H1 (cell line): ENCODE measurements around the gene UBE2G2. TPM values are rescaled to one million over a fixed set of nuclear protein-coding genes. Genes with fewer than 3 reads are reported as not detected.

Experiments
- SIRT6 ChIP-seq: IDR thresholded peaks from one replicate; pipeline ENCODE4 v1.7.1; 2012; ENCODE audit warnings: low read length, inconsistent platforms
- TEAD4 ChIP-seq: IDR thresholded peaks from 2 replicates; pipeline ENCODE4 v1.6.1; 2012; ENCODE audit warnings: low read depth, low read length, inconsistent platforms, mixed read lengths
- polyA plus RNA-seq, 7 experiments: library from polyadenylated mRNA; depleted of rRNA in 3 of 7; stranded (reverse) in 5 of 7; unstranded in 2 of 7; fragments of >200 nt in 5 of 7; fragments of 200-250 nt in 2 of 7; gene quantifications; 1 replicate in 5 of 7; 2 replicates in 1 of 7; 4 replicates in 1 of 7; pipeline versions ENCODE4 v1.2.1 to v1.2.3, GENCODE V29; 2011 to 2013; ENCODE audit warnings: missing spikeins in 2 of 7, mixed read lengths in 2 of 7
- total RNA-seq: library from RNA; stranded (reverse); fragmentation: NEBNext Ultra II Directional; extraction: Animal tissue kit (Norgen Biotek cat#: 25700); gene quantifications from 2 replicates; pipeline ENCODE4 v1.2.1, GENCODE V29; 2021

The UBE2G2 gene
- total and polyA plus RNA-seq, 2 of the 8 experiments (the other 6 are each of a cell fraction or from before 2014, with no cell fraction given): 96.3 to 101 TPM

DNA sequence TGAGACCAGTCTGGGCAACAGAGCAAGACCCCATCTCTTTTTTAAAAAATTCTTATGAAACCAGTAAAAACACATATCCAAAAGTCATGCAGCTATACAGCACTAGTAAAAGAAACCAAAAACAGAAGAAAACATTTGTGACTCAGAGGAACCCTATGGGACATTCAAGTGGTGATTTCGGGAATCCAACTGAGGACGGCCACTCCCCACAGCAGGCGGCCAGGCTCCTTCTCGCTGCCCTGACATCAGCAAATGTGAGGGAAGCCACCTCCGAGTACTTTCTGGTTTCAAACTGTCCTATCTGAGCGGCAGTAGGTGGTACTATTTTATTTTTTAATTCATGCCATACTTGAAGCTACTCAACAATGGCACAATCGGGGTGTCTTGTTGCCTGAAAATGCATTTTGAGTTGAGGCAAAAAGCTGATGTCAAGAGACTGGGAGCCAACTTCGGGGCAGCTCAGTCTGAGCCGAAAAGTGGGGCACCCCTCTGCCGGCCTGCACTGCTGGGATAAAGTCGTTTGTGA lies 12.9 kb upstream of the UBE2G2 start (continued):
- TF ChIP-seq SIRT6: no peak
- TF ChIP-seq TEAD4: no peak
- TF ChIP-seq, all 59 proteins: peak for 0
